SK-N-SH (cell line): ENCODE data around the gene KCNJ16. TPM values are rescaled to one million over a fixed set of nuclear protein-coding genes. Genes with fewer than 3 reads are reported as not detected.

Experiments
- CTCF ChIA-PET: fragments of 300-600, 350-600 bp; formaldehyde crosslinking; extraction: SDS; loops from one replicate; lab custom pipeline; 2021; lab: Yijun Ruan, JAX
- POLR2A ChIA-PET: fragments of 350-600 bp; sonication (Branson Sonifier 250); formaldehyde crosslinking; extraction: SDS; loops from one replicate; lab custom pipeline; 2020; ENCODE audit warnings: antibody characterized with exemption, inconsistent platforms; lab: Yijun Ruan, JAX
- DNase-seq: peaks from one replicate; pipeline ENCODE4 v3.0.0; 2012
- H2AFZ ChIP-seq: fragments of 200-600 bp; sonication (generic); 2 replicates; pipeline ENCODE4 v1.8.1; 2016; ENCODE audit warnings: antibody characterized with exemption, mild to moderate bottlenecking, low read depth
- H3F3A ChIP-seq: fragments of 200-600 bp; sonication (generic); replicated peaks from 2 replicates; pipeline ENCODE3; 2016; ENCODE audit warnings: antibody characterized with exemption, mild to moderate bottlenecking; ENCODE audit not compliant: insufficient read depth
- H3K27ac ChIP-seq, 2 experiments: fragments of 200-500 bp in 1 of 2; fragments of 200-600 bp in 1 of 2; sonication (Bioruptor generic) in 1 of 2; sonication (generic), shearing (Covaris generic) in 1 of 2; 2 replicates each; pipeline versions ENCODE4 v1.5.1 to v1.6.1; 2014 to 2016; ENCODE audit warnings: low read depth in 2 of 2, inconsistent platforms in 1 of 2, low read length in 1 of 2, mild to moderate bottlenecking in 1 of 2, mixed read lengths in 1 of 2
- H3K27me3 ChIP-seq: fragments of 200-600 bp; sonication (generic), shearing (Covaris generic); 2 replicates; pipeline ENCODE4 v1.6.1; 2016; ENCODE audit warnings: mixed run types; ENCODE audit not compliant: insufficient read depth
- H3K36me3 ChIP-seq, 2 experiments: fragments of 200-500 bp in 1 of 2; fragments of 200-600 bp in 1 of 2; sonication (Bioruptor generic) in 1 of 2; sonication (generic) in 1 of 2; replicated peaks in 1 of 2; 2 replicates each; pipeline versions ENCODE3 to v1.5.1; 2014 to 2016; ENCODE audit warnings: low read length in 1 of 2, mild to moderate bottlenecking in 1 of 2; ENCODE audit not compliant: insufficient read depth in 2 of 2, control insufficient read depth in 1 of 2
- H3K4me1 ChIP-seq, 2 experiments: fragments of 200-500 bp in 1 of 2; fragments of 200-600 bp in 1 of 2; sonication (Bioruptor generic) in 1 of 2; sonication (generic), shearing (Covaris generic) in 1 of 2; 2 replicates each; pipeline versions ENCODE4 v1.5.1 to v1.6.1; 2014 to 2016; ENCODE audit warnings: low read depth in 1 of 2, low read length in 1 of 2, mixed run types in 1 of 2; ENCODE audit not compliant: insufficient read depth in 2 of 2, control insufficient read depth in 1 of 2
- H3K4me2 ChIP-seq: fragments of 200-600 bp; sonication (generic), shearing (Covaris generic); 2 replicates; pipeline ENCODE4 v1.6.1; 2017; ENCODE audit warnings: mixed run types
- H3K4me3 ChIP-seq, 2 experiments: fragments of 200-500 bp in 1 of 2; fragments of 200-600 bp in 1 of 2; sonication (Bioruptor generic) in 1 of 2; sonication (generic), shearing (Covaris generic) in 1 of 2; 2 replicates each; pipeline versions ENCODE4 v1.5.1 to v1.8.1; 2014 to 2016; ENCODE audit warnings: low read depth in 2 of 2, inconsistent platforms in 1 of 2, low read length in 1 of 2, mild to moderate bottlenecking in 1 of 2, mixed read lengths in 1 of 2, moderate library complexity in 1 of 2
- H3K79me2 ChIP-seq: fragments of 200-600 bp; sonication (generic); 2 replicates; pipeline ENCODE4 v1.8.1; 2017; ENCODE audit warnings: mild to moderate bottlenecking; ENCODE audit not compliant: insufficient read depth
- H3K9ac ChIP-seq: fragments of 200-600 bp; sonication (generic); 2 replicates; pipeline ENCODE4 v1.6.1; 2017; ENCODE audit warnings: mixed run types
- H3K9me2 ChIP-seq: fragments of 200-600 bp; sonication (generic); 2 replicates; pipeline ENCODE4 v1.6.1; 2017; ENCODE audit warnings: mixed run types
- H3K9me3 ChIP-seq: fragments of 200-600 bp; sonication (generic); 2 replicates; pipeline ENCODE4 v1.6.1; 2017; ENCODE audit warnings: mixed run types, mild to moderate bottlenecking, moderate library complexity
- H4K20me1 ChIP-seq: fragments of 200-600 bp; sonication (generic); 2 replicates; pipeline ENCODE4 v1.6.1; 2017; ENCODE audit warnings: mild to moderate bottlenecking, mixed run types; ENCODE audit not compliant: insufficient read depth
- CHD2 ChIP-seq: fragments of 150-350 bp; IDR thresholded peaks from 2 replicates; pipeline ENCODE4 v1.6.1; 2018; ENCODE audit warnings: low read length; ENCODE audit not compliant: partially characterized antibody
- ELF1 ChIP-seq: IDR thresholded peaks from 2 replicates; pipeline ENCODE4 v1.4.0; 2012
- EP300 ChIP-seq, 2 experiments: IDR thresholded peaks; 2 replicates each; pipeline versions ENCODE4 v1.4.0 to v1.6.1; 2012; ENCODE audit warnings: borderline replicate concordance in 1 of 2, low read depth in 1 of 2, low read length in 1 of 2
- EZH2phosphoT487 ChIP-seq: fragments of 200-600 bp; sonication (generic); IDR thresholded peaks from 2 replicates; pipeline ENCODE4 v1.6.1; 2017; ENCODE audit warnings: low read depth, mixed run types, mild to moderate bottlenecking, antibody characterized with exemption, moderate library complexity, borderline replicate concordance
- FOSL2 ChIP-seq: IDR thresholded peaks from 2 replicates; pipeline ENCODE4 v1.4.0; 2012; ENCODE audit warnings: low read depth, mild to moderate bottlenecking, moderate library complexity, borderline replicate concordance
- FOXJ3 ChIP-seq: sonication (generic); formaldehyde crosslinking; IDR thresholded peaks from 2 replicates; pipeline ENCODE4 v1.5.1; 2020; ENCODE audit warnings: mild to moderate bottlenecking, missing genetic modification reagents
- FOXM1 ChIP-seq: IDR thresholded peaks from 2 replicates; pipeline ENCODE4 v1.4.0; 2012; ENCODE audit warnings: low read depth, mild to moderate bottlenecking
- NFIC ChIP-seq: IDR thresholded peaks from 2 replicates; pipeline ENCODE4 v1.4.0; 2012; ENCODE audit warnings: borderline replicate concordance
- NRF1 ChIP-seq: IDR thresholded peaks from 2 replicates; pipeline ENCODE4 v1.6.1; 2012; ENCODE audit warnings: low read depth, mild to moderate bottlenecking, low read length
- PBX3 ChIP-seq: IDR thresholded peaks from 2 replicates; pipeline ENCODE4; 2012
- RAD21 ChIP-seq: IDR thresholded peaks from 2 replicates; pipeline ENCODE4 v1.6.1; 2012; ENCODE audit warnings: mild to moderate bottlenecking, low read length
- RFX5 ChIP-seq: IDR thresholded peaks from 2 replicates; pipeline ENCODE4 v1.6.1; 2012; ENCODE audit warnings: mild to moderate bottlenecking, improper control_type of control experiment, low read length
- RXRA ChIP-seq: IDR thresholded peaks from 2 replicates; pipeline ENCODE4 v1.4.0; 2012; ENCODE audit warnings: low read depth, mild to moderate bottlenecking, borderline replicate concordance
- TCF12 ChIP-seq: IDR thresholded peaks from 2 replicates; pipeline ENCODE4 v1.4.0; 2012
- WGBS: methylation state at CpG from one replicate; pipeline ENCODE4 v1.1.6; 2017; ENCODE audit warnings: low lambda C conversion rate; 5-methylcytosine and 5-hydroxymethylcytosine counted together
- polyA plus RNA-seq, 3 experiments: library from polyadenylated mRNA; depleted of rRNA; stranded (reverse); fragments of >200 nt; gene quantifications; 2 replicates each; pipeline ENCODE4 v1.2.3, GENCODE V29; 2012
- TF ChIP-seq, protein P1 (sequence below): fragments of 200-600 bp; sonication (generic); IDR thresholded peaks from 2 replicates; pipeline ENCODE4 v1.6.1; 2017; ENCODE audit warnings: antibody characterized with exemption, mild to moderate bottlenecking, moderate library complexity
- TF ChIP-seq, protein P2 (sequence below): IDR thresholded peaks from 2 replicates; pipeline ENCODE4 v1.4.0; 2012; ENCODE audit warnings: low read depth, borderline replicate concordance
- TF ChIP-seq, protein P3 (sequence below): IDR thresholded peaks from 2 replicates; pipeline ENCODE4 v1.6.1; 2012; ENCODE audit warnings: mild to moderate bottlenecking, low read depth, low read length, moderate library complexity
- TF ChIP-seq, protein P4 (sequence below): IDR thresholded peaks from 2 replicates; pipeline ENCODE4 v1.4.0; 2012; ENCODE audit warnings: low read depth, borderline replicate concordance

Gene KCNJ16
- polyA plus RNA-seq, 1 of the 3 experiments (the other 2 are of a cell fraction): not detected

- H3K79me2 ChIP-seq: no peaks in the 10 kb centered on the region
- WGBS: 81% methylated on average over 5 of the region's 5 CpGs
- no peak overlapping the region for H3K4me2 ChIP-seq
- TF ChIP-seq, protein P1, sequence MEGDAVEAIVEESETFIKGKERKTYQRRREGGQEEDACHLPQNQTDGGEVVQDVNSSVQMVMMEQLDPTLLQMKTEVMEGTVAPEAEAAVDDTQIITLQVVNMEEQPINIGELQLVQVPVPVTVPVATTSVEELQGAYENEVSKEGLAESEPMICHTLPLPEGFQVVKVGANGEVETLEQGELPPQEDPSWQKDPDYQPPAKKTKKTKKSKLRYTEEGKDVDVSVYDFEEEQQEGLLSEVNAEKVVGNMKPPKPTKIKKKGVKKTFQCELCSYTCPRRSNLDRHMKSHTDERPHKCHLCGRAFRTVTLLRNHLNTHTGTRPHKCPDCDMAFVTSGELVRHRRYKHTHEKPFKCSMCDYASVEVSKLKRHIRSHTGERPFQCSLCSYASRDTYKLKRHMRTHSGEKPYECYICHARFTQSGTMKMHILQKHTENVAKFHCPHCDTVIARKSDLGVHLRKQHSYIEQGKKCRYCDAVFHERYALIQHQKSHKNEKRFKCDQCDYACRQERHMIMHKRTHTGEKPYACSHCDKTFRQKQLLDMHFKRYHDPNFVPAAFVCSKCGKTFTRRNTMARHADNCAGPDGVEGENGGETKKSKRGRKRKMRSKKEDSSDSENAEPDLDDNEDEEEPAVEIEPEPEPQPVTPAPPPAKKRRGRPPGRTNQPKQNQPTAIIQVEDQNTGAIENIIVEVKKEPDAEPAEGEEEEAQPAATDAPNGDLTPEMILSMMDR: no peak
- TF ChIP-seq FOXM1: no peak
- TF ChIP-seq, protein P2, sequence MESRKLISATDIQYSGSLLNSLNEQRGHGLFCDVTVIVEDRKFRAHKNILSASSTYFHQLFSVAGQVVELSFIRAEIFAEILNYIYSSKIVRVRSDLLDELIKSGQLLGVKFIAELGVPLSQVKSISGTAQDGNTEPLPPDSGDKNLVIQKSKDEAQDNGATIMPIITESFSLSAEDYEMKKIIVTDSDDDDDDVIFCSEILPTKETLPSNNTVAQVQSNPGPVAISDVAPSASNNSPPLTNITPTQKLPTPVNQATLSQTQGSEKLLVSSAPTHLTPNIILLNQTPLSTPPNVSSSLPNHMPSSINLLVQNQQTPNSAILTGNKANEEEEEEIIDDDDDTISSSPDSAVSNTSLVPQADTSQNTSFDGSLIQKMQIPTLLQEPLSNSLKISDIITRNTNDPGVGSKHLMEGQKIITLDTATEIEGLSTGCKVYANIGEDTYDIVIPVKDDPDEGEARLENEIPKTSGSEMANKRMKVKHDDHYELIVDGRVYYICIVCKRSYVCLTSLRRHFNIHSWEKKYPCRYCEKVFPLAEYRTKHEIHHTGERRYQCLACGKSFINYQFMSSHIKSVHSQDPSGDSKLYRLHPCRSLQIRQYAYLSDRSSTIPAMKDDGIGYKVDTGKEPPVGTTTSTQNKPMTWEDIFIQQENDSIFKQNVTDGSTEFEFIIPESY: no peak
- no peak for TF ChIP-seq EZH2phosphoT487
- no peak for TF ChIP-seq RAD21
- no peak for TF ChIP-seq FOXJ3 (CRISPR knock-in tag)
- TF ChIP-seq TCF12: no peak
- TF ChIP-seq PBX3: no peak
- TF ChIP-seq, protein P3, sequence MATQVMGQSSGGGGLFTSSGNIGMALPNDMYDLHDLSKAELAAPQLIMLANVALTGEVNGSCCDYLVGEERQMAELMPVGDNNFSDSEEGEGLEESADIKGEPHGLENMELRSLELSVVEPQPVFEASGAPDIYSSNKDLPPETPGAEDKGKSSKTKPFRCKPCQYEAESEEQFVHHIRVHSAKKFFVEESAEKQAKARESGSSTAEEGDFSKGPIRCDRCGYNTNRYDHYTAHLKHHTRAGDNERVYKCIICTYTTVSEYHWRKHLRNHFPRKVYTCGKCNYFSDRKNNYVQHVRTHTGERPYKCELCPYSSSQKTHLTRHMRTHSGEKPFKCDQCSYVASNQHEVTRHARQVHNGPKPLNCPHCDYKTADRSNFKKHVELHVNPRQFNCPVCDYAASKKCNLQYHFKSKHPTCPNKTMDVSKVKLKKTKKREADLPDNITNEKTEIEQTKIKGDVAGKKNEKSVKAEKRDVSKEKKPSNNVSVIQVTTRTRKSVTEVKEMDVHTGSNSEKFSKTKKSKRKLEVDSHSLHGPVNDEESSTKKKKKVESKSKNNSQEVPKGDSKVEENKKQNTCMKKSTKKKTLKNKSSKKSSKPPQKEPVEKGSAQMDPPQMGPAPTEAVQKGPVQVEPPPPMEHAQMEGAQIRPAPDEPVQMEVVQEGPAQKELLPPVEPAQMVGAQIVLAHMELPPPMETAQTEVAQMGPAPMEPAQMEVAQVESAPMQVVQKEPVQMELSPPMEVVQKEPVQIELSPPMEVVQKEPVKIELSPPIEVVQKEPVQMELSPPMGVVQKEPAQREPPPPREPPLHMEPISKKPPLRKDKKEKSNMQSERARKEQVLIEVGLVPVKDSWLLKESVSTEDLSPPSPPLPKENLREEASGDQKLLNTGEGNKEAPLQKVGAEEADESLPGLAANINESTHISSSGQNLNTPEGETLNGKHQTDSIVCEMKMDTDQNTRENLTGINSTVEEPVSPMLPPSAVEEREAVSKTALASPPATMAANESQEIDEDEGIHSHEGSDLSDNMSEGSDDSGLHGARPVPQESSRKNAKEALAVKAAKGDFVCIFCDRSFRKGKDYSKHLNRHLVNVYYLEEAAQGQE: no peak
- TF ChIP-seq ELF1: no peak
- TF ChIP-seq NFIC: no peak
- TF ChIP-seq FOSL2: no peak
- TF ChIP-seq, protein P4, sequence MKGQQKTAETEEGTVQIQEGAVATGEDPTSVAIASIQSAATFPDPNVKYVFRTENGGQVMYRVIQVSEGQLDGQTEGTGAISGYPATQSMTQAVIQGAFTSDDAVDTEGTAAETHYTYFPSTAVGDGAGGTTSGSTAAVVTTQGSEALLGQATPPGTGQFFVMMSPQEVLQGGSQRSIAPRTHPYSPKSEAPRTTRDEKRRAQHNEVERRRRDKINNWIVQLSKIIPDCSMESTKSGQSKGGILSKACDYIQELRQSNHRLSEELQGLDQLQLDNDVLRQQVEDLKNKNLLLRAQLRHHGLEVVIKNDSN: no peak
- TF ChIP-seq NRF1: no peak
- no peak for TF ChIP-seq RXRA
- no peak for TF ChIP-seq EP300 (IDR thresholded peaks at IDR 0.05; ENCODE audit: borderline replicate concordance in 1 of 2, low read depth in 1 of 2, low read length in 1 of 2)
- TF ChIP-seq RFX5: no peak
- TF ChIP-seq CHD2: no peak
- no peak overlapping the region for H3K9ac ChIP-seq
- no peak overlapping the region for H2AFZ ChIP-seq
- no peak for DNase-seq
- H3K27me3 ChIP-seq: no peaks in the 10 kb centered on the region
- no peaks in the 10 kb centered on the region for H3K4me1 ChIP-seq
- H4K20me1 ChIP-seq: no peaks in the 10 kb centered on the region
- H3F3A ChIP-seq: no peaks in the 10 kb centered on the region
- H3K36me3 ChIP-seq: no peaks in the 10 kb centered on the region
- H3K9me3 ChIP-seq: no peaks in the 10 kb centered on the region
- POLR2A ChIA-PET: no interaction called here
- no peaks in the 10 kb centered on the region for H3K9me2 ChIP-seq
- no peak overlapping the region for H3K27ac ChIP-seq
- CTCF ChIA-PET: interaction anchor here (1.3 to 1.6 kb wide), 2 partner anchors 19 to 453 kb away, joined by 3 to 4 read pairs; no protein-coding TSS in a partner anchor
- H3K4me3 ChIP-seq: no peak overlapping the region
Observed at GRCh38 chr17:70099884-70100283, 24.9 kb downstream of the KCNJ16 start.
